Measurements from ENCODE around the gene RSPO1.
A peak's percentile ranks its signal among the peaks of the same experiment; 100 is the strongest.
"Not testable (repeated sequence)": the region's sequence is repeated elsewhere in the genome, so short reads cannot be mapped to it uniquely, and the experiment has no call there.

RSPO1 gene

DNA sequence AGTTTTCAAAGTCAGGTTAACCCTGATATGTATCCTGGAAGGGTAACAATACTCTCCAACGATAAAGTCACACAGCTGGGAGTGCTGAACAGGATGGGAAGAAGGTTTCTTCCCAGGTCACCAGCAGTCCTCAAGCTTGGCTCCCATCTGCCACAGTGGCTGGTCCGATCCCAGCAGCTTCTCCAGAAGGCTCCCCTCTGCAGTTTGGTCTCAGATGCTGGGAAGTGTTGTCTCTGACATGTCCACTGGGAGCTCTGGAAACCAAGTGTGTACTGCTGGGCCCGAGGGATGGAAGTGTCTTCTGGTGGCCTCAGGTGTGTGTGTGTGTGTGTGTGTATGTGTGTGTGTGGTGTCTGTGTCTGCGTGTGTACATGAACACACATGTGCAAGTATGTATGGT lies 22.5 kb downstream of the RSPO1 start:
- DNase-seq = no peak

DNA sequence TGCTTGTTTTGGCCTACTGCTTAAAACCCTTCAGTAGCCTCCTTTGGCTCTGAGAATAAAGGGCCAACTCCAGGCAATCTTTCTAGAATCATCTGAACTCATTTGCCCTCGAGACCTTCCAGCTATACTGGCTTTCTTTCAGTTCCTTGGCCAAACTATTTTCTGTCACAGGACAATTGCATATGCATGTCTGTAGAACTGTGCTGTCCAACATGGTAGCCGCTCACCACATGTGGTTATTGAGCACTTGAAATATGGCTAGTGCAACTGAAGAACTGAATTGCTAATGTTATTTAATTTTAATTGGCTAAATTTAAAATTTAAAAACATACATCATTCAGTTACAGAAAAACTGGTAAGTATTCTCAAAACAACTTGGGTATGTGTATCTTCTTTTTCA lies 24.7 kb downstream of the RSPO1 start:
- DNase-seq = no peak

DNA sequence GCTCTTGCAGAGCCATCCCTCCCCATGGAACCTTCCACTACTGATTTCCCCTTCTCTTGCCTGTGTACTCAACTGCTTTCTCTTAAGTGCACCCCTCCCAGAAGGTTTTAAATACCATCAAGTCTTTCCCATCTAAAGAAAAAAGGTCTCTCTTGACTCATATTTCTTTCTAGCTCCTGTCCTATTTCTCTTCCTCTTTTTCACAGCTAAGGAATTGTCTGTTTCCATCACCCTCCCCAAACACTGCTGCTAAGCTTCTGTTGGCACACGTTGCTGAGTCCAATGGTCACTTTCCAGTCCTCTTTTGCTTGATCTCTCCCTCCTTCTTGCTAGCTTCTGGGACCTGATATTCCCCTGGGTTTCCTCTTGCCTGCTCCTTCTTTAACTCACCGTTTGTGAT lies 25.7 kb downstream of the RSPO1 start:
- no peak for DNase-seq

DNA sequence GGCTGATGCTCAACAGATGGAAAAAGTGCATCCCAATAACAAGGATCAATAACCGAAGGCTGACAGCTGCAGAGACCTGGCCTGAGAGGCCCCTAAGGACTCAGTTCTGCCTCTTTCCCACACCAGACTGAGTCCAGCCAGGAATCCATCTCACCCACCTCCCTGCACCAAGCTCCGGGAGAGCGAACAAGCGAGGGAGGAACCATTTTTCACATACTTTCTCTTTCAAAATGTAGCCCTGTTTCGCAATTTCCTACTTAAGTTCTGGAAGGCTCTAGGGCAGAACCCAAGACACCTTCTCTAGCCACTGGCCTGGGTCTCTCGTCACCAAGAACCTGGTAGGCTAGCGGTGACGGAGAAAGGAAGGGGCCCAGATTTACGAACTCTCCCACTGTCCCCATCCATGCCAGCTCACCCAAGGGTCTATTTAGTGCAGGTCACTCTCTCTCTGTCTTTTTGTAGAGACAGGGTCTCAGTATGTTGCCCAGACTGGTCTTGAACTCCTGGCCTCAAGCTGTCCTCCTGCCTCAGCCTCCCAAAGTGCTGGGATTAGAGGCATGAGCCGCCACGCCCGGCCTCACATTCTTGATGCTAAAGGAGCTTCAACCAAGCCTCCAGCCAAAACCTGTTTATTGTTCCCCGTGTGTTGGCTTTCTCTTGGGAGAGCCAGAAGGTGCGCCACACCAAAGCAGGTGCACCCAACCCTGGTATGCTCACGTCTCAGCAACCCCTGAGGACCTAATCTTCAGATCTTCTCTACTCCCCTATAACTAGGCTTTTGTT lies 28.0 kb downstream of the RSPO1 start:
- DNase-seq = no peak

DNA sequence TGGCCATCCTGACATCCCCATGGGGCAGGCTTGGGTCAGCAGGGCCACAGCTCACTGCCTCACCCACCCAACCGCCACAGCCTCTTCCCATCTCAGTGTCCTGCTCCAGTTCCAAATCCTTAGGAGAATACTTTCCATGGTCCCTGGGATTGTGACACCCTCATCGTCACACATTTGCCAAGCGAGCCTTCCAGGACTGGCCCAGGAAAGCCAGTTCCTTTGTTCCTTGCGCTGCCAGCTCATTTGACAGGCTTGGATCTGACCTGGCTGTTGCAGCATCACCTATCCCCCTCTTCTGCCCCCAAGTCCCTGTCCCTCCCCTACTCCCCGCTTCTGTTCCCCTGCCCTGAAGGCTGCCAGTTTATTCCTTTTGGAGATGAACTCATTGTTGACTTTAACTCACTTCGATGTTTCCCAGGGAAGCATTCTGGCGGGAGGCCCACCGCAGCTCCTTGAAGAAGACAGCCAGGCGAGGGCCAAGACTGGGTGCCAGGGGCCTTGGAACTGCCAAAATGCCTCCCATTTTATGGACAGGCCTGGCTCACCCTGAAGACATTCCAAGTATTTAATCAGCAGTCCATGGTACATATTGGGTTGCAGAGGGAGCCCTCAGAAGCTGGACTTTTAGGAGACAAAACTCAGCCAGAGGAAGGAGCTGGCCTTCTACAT lies 28.8 kb downstream of the RSPO1 start:
- DNase-seq = no peak

DNA sequence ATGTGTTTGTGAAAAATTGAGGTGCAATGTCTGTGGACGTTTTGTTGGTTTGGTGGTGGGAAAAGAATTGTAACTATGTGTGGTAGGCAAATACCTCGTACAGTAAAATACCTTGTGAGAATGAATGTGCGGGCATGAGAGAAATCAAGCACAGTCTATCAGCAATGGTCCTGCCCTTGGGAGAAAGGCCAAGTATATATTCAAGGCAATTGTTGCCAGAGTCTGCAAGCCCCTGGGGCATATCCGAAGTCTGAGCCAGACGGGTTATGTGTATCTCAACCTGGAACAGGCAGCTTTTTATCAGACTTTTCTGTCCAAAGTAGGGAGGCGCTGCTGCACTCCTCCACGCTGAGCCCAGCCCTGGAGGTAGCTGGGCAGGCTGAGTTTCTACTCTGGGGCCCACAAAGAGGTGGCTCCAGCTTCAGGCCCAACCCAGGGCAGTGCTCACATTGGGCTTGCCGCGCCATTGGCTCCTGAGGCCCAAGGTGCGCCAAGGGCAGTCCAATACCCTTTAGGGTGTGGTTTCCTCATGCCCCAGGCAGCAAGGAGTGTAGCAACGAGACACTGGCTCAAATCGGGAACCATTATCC lies 29.5 kb downstream of the RSPO1 start:
- no peak for DNase-seq

DNA sequence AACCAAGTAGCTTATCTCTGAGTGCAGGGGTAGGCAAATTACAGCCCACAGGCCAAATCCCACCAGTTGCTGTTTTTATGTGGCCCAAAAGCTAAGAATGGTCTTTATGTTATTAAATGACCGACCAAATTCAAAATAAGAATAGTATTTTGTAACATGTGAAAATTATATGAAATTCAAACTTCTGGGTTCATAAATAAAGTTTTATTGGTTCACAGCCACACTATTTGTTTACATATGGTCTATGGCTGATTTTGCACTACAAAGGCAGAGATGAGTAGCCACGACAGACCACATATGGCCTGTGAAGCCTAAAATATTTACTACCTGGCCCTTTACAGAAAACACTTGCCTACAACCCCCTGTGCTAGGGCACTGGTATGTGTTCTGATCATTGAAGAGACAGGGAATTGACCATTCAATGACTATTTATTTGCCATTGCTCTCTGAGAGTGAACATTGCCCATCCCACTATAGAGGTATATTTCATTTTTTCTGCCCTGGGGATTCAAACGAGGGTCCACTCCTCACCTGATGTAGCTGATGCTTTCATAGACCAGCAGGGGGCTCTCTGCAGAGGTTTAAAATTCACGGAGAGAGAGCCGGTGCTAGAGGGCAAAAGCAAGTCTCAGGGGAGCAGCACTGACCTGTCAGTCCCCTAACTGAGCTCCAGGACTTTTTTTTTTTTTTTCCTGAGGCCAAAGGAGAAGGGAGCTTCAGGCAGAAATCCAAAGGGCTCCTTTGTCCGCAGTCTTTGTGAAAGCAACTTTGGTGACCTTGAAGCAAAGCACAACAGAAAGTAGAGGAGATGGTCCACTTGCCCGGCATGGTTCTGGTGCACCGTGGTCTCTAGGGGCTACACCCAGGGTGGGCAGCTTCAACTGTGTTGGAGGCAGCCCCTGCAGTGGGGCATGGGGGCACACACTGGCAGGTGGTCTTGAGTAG lies 31.7 kb downstream of the RSPO1 start:
- peak; percentile 79 for DNase-seq

DNA sequence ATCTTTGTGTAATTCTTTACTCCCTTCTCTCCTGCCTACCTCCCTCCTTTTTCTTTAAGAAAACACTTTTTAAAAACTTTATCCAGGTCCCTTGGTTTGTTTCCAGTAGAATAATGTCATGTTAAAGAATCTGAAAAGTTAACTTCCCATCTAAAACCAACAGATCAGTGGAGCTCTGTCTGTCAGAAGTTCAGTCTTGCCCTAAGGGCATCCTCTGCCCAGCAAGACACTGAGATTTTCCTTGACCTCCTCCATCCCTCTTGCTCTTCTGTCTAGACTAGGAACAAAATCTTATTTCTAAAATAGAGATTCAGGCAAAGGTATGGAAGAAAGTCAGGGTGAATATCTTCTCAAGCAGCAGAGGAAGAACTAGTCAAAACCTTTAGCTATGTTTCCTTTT lies 33.3 kb downstream of the RSPO1 start:
- no peak for DNase-seq

DNA sequence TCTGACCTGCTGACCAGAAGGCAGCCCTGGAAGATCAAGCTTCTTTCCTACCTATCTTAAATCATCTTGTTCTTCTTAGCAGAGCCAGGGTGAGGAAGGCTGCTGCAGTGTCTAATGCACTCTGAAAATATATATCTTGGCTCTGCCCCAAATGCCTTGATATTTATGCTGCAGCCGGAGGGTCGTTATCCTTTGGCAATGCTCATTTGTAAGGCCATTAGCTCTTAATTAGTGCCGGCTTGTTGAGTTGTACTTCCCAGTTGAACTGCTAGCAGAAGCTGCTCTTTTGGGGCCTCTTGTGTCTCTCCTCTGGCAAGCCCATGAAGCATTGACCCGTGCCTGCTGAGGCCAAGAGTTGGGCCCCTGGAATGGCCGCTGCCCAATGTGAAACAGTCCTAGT lies 34.8 kb downstream of the RSPO1 start:
- no peak for DNase-seq

DNA sequence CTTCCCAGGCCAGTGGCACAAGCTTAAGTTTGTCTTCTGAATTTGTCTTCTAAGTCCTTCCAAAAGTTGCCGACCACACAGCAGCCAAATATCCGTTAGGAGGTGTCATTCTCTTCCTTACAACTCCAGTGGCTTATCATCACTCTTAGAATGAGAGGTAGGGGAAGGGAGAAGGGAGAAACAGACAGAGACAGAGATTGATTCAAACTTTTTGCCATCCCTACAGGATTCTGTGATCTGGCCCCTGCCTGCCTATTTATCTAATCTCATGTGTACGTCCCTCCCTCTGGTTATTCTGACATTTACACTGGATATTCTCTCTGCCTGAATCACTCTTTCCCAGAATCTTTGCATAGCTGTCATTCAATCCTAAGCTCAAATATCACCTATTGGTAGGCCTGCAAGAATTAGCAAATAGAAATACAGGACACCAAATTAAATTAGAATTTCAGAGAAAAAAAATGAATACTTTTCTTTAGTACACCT lies 38.5 kb downstream of the RSPO1 start:
- no peak for DNase-seq

DNA sequence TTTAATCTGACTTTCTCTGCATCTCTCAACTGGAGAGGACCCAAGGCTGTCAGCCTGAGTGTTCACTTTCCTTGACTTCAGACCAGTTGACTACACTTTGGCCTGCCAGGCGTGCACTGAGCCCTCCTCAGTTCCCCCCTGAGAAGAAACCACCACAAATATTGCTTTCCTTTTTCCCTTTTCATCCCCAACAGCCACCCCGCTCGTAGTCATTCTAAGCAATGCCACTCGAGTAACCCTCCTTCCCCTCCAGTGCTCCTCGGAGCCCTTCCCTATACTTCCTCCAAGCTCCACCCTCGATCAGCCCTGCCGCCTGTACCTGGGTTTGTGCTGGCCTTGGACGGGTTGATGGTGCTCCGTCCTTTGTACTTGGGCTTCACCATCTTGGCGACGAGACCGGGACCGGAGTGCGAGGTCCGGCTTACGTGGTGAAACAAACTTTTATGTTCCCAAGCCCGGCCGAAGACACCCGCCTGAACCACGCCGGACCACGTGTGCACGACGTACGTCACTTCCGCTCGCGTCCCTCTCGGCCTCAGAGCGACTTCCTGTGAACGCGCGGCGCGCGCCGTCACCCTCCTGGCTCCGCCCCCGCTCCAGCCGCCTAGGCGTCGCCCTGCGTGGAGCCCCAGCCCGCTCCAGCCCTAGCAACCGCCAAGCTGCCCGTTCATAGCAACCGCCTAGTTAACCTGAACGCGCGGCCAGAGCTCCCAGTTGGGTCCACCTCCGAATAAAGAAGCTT lies 39.1 kb downstream of the RSPO1 start, which contains the start of gene GNL2:
GNL2 (minus strand) TSS at position 498 of the 742 bp plus-strand sequence; CDS start at position 383, 115 bp downstream.
- peak; percentile 99 for DNase-seq

DNA sequence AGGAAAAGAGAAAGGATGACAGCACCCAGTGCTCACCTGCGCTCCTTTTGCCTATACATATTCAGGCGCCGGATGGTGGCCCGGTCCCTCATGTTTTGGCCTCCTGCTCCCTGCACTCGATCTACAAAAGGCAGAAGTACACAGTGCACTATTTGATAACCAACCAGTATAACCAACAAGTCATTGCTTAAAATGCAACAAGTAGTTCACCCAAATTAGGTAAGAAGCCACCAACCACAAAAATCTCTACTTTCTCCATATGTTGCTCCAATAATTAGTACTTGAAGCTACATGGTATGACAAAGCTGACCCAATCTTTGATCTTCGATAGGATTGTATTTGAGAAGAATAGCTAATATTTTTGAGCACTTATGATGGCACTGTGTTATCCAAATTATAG lies 41.0 kb downstream of the RSPO1 start:
- no peak for DNase-seq

DNA sequence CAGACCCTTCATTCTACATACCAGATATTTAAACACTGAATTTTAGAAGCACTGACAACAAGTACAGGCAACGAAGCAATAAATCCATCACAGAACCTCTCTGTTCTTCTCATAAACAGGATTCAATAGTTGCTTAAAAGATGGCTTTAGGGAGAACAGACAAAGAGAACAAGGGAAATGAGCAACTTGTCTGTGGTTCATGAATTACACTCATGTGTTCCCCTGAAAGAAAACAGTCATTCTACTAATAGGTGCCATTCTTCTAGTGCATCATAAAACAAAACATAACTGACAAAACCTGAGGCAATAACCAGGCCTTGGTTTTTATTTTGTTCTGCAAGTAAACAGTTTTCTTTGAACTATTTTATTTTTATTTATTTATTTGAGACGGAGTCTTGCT lies 45.8 kb downstream of the RSPO1 start:
- DNase-seq = no peak

DNA sequence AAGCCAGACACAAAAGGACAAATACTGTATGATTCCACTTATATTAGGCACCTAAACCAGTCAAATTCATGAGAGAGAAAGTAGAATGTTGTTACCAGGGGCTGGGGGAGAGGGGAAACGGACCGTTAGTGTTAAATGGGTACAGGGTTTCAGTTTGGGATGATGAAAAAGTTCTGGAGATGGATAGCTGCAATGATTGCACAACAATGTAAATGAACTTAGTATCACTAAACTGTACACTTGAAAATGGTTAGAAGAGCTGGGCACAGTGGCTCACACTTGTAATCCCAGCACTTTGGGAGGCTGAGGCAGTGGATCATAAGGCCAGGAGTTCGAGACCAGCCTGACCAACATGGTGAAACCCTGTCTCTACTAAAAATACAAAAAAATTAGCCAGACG lies 50.1 kb downstream of the RSPO1 start:
- DNase-seq = not testable (repeated sequence)

DNA sequence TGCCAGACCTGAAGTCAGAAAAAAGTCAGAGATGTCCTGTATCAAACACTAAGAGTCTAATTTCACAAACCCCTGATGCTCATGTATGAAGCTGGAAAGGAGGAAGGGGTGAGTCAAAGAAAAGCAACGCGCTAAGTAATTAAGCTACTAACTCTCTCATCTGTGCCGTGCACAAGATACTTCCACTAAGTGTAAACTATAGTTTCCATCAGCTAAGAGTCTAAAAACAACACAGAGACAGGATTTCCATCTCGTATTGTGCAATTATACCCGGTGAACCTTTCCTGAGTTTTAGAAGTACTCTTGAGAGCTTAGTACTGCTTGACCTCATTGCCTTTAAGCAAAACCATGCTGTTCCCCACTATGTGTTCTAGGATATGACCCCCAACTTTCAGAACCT lies 59.0 kb downstream of the RSPO1 start:
- no peak for DNase-seq

DNA sequence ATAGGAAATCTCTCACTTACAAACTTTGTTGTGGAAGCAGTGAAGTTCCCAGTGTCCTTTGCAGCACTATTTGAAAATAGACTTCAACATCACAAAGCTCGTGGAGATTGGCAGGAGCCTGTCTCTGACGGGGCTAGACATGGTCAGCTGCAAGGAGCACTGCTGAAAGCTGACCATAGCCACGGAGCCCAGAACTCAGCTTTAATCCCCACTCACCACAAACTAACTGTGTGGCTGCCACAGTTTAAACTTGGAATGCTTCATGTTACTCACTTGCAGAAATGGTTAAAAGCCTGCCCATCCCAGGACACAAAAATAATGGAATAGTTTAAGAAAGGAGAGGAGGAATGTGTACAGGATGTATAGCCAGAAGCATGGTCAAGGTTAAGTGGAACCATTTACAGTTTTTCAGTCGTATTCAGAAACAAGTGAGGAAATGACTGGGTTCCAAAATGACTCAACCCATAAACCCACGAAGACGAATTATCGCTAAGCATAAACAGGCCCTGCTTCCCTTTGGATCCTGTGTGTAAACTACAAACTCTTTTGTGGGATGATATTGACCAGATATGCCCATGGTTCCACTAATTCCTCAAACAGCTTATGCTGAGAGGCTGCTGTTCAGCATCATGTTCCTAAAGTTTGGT lies 59.7 kb downstream of the RSPO1 start:
- no peak for DNase-seq

DNA sequence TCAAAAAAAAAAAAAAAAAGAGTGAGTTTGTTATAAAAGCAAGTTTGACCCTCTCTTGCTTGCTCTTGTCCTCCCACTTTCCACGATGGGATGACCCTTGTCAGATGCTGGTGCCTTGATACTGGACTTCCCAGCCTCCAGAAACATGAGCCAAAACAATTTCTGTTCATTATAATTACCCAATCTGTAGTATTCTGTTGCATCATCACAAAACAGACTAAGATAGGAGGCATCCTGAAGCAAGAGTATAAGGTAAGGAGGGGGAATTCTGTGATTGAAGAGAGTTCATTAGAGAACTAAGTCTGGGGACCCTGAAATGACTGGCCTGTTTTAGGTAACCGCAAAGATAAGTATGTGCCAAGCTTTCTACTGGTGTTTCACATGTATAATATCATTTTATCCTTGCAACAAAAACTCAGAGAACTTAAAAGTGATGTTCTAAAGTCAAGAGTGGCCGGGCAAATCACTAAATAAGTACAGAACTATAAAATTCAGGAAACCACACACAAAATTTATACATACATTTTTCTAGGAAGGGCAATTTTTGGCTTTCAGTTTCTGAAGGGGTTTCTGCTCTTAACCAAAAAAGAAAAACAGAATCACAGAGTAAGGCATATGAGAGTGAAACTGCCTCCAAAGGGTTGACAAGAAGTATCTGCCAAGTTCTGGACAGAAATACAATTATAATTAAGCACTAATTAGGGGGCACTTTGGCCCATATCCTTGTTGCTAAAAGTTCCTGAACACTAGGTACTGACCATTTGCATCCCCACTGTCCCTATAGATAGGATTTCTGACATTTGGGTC lies 64.0 kb downstream of the RSPO1 start:
- no peak for DNase-seq

DNA sequence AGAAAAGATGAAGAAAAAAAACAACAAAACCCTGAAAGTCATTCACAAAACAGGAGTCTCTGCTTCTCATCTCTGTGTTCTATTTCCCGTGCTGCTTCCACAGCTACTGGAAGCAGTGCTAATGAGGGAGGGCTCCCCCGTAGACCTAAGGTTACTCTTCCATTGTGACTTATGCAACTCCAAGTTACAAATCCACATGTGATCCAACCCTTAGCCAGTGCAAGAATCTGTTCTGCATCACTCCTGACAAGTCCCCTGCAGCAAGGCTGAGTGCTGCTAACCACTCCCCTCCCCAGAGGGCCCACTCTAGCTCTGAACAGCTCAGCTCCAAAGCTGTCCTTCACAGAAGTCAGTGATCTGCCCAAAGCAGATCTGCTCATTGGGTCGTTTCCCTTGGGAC lies 67.7 kb downstream of the RSPO1 start:
- DNase-seq = no peak

DNA sequence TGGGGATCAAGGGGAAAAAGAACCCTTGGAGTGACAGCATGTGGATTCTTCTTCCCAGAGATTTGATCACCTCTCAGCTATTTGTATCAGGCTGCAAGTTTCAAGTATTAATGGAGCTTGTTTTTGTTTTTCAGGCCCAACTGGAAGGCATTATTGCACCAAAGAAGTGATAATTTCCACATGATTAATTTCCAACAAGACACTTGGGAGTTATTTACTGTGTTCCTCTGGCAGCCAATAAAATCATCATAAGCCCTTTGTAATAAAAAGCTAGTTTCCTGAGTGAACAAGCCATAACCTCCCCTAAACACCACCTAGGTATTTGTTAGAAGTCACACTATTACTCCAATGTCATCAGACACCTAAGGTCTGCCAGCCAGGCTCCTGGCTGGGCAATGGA lies 69.8 kb downstream of the RSPO1 start:
- no peak for DNase-seq

DNA sequence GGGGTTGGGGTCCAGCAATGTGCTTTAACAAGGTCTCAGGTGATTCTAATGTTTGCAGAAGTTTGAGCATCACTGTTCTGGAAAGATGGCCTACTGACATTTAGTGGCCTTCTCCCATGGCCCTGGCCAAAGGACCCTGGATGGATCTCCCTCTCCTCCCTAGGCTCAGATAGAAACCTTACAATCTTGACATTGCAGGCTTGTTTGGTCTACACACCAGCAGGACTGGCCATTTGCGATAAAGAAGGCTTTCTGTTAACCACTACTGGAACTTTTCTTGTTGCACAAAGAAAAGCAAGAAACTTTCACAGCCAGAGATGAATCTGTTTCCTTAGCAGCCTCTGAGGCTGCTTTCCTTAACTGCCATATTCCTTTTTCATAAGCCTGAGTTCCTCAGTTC lies 71.7 kb downstream of the RSPO1 start:
- no peak for DNase-seq
